ENCODE measurements around the gene BTK.

The BTK gene

GRCh38 chrX:101393530-101394305 lies 7.7 kb upstream of the BTK start:
- no peak for DNase-seq (ENCODE audit: low read depth in 2 of 2, low spot score in 1 of 2)

- no peak for DNase-seq (ENCODE audit: low read depth in 2 of 2, low spot score in 1 of 2)
Observed at GRCh38 chrX:101391831-101392230, 5.8 kb upstream of the BTK start.

DNA sequence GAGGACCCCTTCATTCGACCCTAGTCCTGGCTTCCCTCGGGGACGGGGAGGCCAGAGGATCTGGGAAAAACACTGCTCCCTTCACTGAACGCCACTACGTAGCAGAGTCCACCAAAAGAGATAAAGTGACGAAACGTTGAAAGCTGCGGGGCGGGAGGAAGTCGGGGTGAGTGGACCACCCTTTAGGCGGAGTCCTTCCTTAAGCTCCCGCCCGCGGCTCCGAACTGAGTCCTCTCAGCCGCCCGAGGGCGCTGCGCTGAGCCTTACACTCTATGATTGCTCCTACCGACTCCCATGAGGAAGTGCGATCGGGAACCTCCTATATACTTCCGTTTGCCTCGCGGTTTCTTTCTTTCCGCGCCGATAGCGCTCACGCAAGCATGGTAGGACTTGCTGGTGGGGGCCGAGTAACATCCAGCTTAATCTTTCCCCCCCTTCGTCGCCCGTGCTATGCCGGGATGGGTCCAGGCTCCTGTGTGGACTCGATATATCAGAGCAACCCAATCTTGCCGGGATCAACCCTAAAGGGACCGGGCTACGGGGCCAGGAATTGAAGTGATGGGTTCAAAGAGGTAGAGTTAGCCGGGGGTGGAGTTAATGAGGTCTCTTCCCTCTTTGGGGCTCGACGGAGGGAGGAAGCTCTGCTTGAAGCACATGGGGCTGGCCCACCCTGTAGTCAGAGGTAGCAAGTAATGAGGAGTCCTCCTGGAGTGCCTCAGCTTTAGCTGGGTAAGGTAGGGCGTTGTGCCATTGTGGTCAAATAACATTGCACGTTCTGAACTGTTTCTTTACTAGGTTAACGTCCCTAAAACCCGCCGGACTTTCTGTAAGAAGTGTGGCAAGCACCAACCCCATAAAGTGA lies 4.9 kb upstream of the BTK start, which contains the start of gene RPL36A:
Gene RPL36A (plus strand): TSS at position 348 of the 862 bp plus-strand sequence. CDS start 33 bp downstream, at position 381.
- DNase-seq (ENCODE audit: low read depth in 2 of 2, low spot score in 1 of 2) = peak; percentile 36 to 54

- DNase-seq (ENCODE audit: low read depth in 2 of 2, low spot score in 1 of 2) = no peak
Observed at GRCh38 chrX:101388604-101389003, 2.6 kb upstream of the BTK start.

DNA sequence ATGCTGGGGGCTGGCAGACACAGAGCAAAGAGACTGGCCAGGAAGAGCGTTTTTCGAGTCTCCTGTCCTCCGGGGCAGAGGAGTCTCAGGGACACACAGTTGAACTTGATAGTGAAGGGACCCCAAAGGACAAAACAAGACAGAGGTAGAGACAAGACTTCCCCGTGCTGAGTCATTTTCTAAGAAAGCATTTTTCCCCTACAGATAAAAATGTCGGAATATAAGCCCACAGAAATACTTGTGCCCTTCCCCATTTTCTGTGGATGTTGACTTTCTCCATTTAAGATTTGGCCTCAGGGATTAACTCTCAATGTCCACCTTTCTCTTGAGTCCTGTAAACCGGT lies 523 bp upstream of the BTK start:
- no peak for DNase-seq (ENCODE audit: low read depth in 2 of 2, low spot score in 1 of 2)

- DNase-seq (ENCODE audit: low read depth in 2 of 2, low spot score in 1 of 2) = no peak
Observed at GRCh38 chrX:101385026-101385684, 836 bp downstream of the BTK start.

DNA sequence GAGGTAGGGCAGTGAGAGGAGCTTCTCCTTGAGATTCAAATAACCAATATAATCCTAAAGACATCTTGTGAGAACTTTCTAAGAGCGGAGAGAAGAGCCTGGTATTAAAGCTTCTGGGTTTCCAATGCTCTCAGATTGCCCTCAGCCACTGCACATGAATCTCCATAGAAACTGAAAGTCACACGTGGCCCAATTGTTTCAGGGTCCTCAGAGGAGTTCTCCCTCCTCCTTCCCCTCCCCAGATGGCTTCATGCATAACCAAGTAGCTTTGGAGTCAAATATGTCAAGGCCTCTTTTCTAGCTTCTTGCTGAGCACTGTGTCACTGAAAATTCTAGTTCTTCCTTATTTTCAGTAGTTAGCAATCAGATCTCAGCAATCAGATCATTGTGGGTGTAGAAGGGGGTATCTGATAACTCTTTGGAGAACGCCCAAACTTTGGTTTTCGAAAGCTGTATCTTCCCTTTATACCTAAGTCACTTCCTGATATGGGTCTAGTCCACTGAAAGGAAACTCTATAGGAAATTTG lies 2.2 kb downstream of the BTK start:
- no peak for DNase-seq (ENCODE audit: low read depth in 2 of 2, low spot score in 1 of 2)

GRCh38 chrX:101377547-101377946 lies 8.4 kb downstream of the BTK start:
- no peak for DNase-seq (ENCODE audit: low read depth in 2 of 2, low spot score in 1 of 2)

- no peak for DNase-seq (ENCODE audit: low read depth in 2 of 2, low spot score in 1 of 2)
Observed at GRCh38 chrX:101370888-101371504, 15.0 kb downstream of the BTK start.

- no peak for DNase-seq (ENCODE audit: low read depth in 2 of 2, low spot score in 1 of 2)
Observed at GRCh38 chrX:101369687-101370086, 16.3 kb downstream of the BTK start.

DNA sequence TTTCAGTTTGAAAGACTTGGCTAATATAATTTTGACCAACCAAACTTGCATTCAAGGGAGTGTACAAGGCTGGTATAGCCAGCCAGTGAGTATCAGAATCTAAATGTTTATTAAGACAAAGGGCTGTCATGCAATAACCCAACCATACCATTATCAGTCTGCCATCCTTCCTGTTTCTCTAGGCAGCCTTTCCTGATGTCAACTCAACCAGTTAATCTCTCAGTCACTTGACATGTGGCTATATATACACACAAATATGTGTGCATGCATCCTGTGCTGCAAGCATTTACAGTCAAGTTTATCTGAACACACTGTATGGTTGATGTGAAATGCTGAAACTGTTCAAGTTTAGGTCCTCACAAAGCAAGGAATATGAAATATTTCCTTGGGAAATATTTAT lies 17.2 kb downstream of the BTK start:
- no peak for DNase-seq (ENCODE audit: low read depth in 2 of 2, low spot score in 1 of 2)

DNA sequence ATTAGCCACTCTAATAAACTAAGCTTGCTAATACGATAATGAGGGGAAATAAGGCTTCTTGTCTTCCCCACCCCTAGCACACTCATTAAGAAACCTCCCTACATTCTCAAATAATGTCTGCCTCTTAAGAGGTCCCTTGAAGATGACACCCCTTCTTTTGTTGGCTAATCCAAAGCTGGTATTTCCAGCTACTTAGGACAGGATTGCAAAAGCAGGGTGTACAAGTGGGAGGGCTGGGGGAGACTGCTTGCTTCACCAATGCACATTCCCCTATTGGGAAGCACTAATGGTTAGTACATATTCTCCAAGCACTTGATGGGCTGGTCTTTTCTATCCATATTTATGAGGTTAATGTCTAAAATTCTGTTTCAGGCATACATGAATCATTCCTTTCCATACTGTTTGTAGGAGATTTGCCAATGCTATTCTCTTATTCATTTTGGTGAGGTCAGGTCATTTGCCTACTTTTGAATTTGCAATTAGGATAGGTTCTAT lies 20.6 kb downstream of the BTK start:
- no peak for DNase-seq (ENCODE audit: low read depth in 2 of 2, low spot score in 1 of 2)

DNA sequence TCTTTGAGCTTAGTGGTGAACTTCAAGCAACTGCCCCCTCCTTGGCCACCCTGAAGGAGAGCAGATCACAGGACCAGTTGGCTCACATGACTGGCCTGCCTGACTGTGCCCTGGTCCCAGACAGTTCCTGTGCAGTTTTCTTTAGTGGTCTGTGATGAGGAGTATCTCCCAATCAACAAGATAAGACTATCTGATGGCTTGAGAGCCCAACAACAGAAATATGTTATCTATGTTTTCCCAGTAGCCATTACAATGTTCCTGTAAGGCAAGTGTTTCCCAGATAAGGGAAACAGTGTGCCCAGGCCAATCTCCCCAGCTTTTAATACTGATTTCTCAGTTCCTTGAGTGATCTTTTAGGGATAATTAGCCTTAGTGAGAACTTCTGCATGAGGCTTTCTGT lies 23.2 kb downstream of the BTK start:
- DNase-seq (ENCODE audit: low read depth in 2 of 2, low spot score in 1 of 2) = no peak

GRCh38 chrX:101362116-101362515 lies 23.9 kb downstream of the BTK start:
- no peak for DNase-seq (ENCODE audit: low read depth in 2 of 2, low spot score in 1 of 2)

GRCh38 chrX:101360390-101360789 lies 25.6 kb downstream of the BTK start:
- no peak for DNase-seq (ENCODE audit: low read depth in 2 of 2, low spot score in 1 of 2)

- DNase-seq (ENCODE audit: low read depth in 2 of 2, low spot score in 1 of 2) = no peak
Observed at GRCh38 chrX:101359966-101360365, 26.0 kb downstream of the BTK start.

GRCh38 chrX:101357166-101357795 lies 28.7 kb downstream of the BTK start:
- no peak for DNase-seq (ENCODE audit: low read depth in 2 of 2, low spot score in 1 of 2)

- DNase-seq (ENCODE audit: low read depth in 2 of 2, low spot score in 1 of 2) = no peak
Observed at GRCh38 chrX:101349193-101349562, 36.8 kb downstream of the BTK start.

GRCh38 chrX:101348452-101349192 lies 37.4 kb downstream of the BTK start, which contains the start of gene TIMM8A:
Gene TIMM8A, minus strand, starts transcription at chrX:101348742. Its CDS starts 78 bp downstream, at chrX:101348664.
- DNase-seq (ENCODE audit: low read depth in 2 of 2, low spot score in 1 of 2) = peak; percentile 37 to 53
